GM12891 (cell line): ENCODE measurements around the gene PPP2R5D.

Source experiments
- DNase-seq: peaks from one replicate; pipeline ENCODE4 v3.0.0; 2011; ENCODE audit warnings: low spot score; ENCODE audit not compliant: insufficient read length
- FAIRE-seq: peaks from 2 replicates; lab custom pipeline; 2011; peaks lifted over from hg19 to GRCh38; lab: Jason Lieb, UNC
- PAX5 ChIP-seq: IDR thresholded peaks from 2 replicates; pipeline ENCODE4 v1.6.1; 2011; ENCODE audit warnings: low read length, moderate library complexity, mild to moderate bottlenecking; ENCODE audit not compliant: insufficient read depth, severe bottlenecking
- POLR2A ChIP-seq: IDR thresholded peaks from 2 replicates; pipeline ENCODE4 v1.6.1; 2011; ENCODE audit warnings: low read depth, low read length, control low read depth
- POLR2AphosphoS5 ChIP-seq: IDR thresholded peaks from 2 replicates; pipeline ENCODE4 v1.6.1; 2011; ENCODE audit warnings: low read depth, low read length, control low read depth
- POU2F2 ChIP-seq: IDR thresholded peaks from 2 replicates; pipeline ENCODE4 v1.6.1; 2011; ENCODE audit warnings: low read depth, mild to moderate bottlenecking, control low read depth, low read length, moderate library complexity
- SPI1 ChIP-seq: IDR thresholded peaks from 2 replicates; pipeline ENCODE4 v1.6.1; 2011; ENCODE audit warnings: low read depth, low read length, control low read depth
- TAF1 ChIP-seq: IDR thresholded peaks from 2 replicates; pipeline ENCODE4 v1.6.1; 2011; ENCODE audit warnings: low read depth, low read length, control low read depth

Gene PPP2R5D

GRCh38 chr6:43050981-43051380, 66.6 kb downstream of the PPP2R5D start:
- DNase-seq (no peak), FAIRE-seq (no peak)
- TF ChIP-seq POLR2A (no peak), TAF1 (no peak)

DNA sequence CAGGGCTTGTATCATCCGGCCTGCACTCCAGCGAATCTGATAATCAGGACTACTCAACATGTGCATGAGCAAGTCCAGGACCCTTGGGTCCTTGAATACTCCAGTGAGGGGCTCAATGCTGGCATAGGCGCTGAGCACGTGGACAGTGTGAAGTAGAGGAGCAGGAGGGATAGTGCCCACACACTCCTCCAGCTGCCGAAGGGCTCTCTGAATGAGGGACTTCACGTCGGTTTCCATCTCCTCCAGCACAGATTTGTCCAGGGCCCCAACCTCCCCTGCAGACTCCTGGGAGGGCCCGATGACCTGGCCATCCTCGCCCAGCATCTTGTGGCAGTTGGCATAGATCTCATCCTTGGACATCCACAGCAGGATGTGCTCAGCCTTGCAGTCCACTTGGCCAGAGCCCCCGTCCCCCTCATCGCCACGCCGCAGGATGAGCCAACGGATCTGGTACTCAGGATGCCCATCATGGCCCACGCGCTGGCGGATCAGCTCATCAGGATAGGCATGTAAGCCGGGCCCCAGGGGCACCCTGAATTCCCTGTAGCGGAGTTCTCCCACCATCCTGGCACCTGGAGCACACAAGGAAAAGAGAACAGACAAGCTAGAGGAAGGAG, 68.0 kb downstream of the PPP2R5D start:
- TF ChIP-seq POLR2AphosphoS5 (no peak), TAF1 (no peak), PAX5 (no peak), POU2F2 (no peak), SPI1 (no peak), POLR2A (no peak)
- no peak for DNase-seq
- no peak for FAIRE-seq

GRCh38 chr6:43052842-43053544, 68.6 kb downstream of the PPP2R5D start:
- peak; percentile 51 for DNase-seq
- FAIRE-seq, result no peak
- no peak for TF ChIP-seq POLR2A
- TF ChIP-seq TAF1, result no peak
- TF ChIP-seq SPI1, result no peak
- no peak for TF ChIP-seq PAX5
- no peak for TF ChIP-seq POLR2AphosphoS5
- TF ChIP-seq POU2F2, result no peak

DNA sequence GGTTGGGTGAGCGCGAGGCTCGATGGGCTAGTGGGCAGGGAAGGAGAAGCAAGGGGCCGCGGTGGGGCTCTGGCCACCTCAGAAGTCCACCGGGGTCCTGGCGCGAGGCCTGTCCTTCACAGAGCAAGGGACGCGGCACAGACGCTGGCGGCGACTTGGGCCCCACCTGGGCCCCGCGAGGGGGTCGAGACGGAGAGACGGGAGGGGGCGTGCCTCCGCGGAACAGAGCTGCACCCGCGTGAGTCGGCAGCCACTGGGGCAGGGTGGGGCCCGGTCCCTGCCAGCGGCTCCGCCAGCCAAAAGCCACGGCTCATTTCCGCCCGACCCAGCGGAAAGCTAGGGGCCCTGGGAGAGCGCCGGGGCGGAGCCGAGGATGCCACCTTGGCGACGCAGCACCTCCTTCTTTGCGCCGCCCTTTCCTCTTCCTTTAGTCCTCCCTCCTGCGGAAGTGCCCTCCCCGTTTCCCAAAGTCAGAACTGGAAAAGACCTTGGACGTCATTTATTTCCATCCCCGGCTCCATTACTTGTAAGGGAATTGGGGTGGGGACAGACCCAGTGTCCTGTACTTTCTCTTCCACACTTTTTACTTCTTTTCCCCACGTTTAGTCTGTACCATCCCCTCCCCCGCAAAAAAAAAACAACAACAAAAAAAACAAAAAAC, 69.3 kb downstream of the PPP2R5D start, which contains the start of gene CUL7:
Gene CUL7 (minus strand): TSS at position 307 of the 661 bp plus-strand sequence. CDS start 1,063 bp downstream, outside the sequence.
- peak; percentile 90 for FAIRE-seq
- DNase-seq, result peak; percentile 99
- TF ChIP-seq TAF1, result peak; percentile 69; the same call in 1 of the 2 replicates
- TF ChIP-seq PAX5, result peak; percentile 63
- TF ChIP-seq POLR2AphosphoS5, result peak; percentile 91
- TF ChIP-seq POLR2A, result peak; percentile 90
- peak; percentile 69 for TF ChIP-seq SPI1
- peak; percentile 85 for TF ChIP-seq POU2F2

DNA sequence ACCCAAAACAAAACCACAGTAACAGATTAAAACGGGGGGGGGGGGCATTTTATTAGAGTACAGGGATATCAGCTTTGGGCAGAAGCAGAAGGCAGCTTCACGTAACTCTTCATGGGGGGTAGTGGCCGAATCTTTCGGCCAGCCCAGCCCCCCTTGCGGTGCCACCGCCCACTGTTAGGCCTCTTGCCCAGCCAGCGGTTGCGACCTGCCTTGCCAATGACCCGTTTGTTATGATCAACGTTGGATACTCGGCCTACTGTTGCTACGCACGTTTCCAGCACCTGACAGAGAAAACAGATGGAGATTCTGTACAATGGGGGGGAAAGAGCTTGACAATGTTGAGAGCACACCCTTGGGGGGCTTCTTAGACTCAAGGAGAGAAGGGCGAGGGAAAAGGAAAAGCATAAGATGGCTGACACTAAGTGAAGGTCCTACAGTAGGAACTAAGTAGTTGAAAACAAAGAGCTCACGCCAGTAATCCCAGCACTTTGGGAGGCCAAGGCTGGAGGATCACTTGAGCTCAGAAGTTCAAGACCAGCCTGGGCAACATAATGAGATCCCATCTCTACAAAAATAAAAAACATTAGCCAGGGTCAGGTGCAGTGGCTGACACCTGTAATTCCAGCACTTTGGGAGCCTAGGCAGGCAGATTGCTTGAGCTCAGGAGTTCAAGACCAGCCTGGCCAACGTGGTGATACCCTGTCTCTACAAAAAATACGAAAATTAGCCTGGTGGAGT, 70.0 kb downstream of the PPP2R5D start:
- no peak for FAIRE-seq

DNA sequence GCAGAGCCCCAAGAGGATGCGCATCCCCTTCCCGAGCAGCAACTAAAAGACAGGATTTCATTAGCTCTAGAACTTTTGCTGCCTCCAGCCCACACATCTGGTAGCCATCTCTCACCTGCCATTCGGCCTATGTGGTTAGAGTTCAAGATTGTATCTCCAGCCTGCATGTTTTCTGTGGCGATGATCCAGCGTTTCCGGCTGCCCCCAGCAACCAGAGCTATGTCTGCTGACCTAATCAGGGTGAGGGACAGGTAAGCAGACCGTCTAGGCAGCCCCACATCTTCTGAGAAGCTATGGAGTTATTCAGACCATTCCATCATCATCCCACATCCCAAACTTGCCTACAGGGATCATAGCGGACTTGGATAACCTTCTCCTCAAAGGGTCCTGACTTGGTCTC, 71.6 kb downstream of the PPP2R5D start:
- DNase-seq (no peak), FAIRE-seq (no peak)
- TF ChIP-seq TAF1 (no peak), SPI1 (no peak), POLR2A (no peak), PAX5 (no peak), POU2F2 (no peak)

More for the DNA sequence above, 70.0 kb downstream of the PPP2R5D start:
- no peak for TF ChIP-seq POU2F2
- TF ChIP-seq POLR2A, result no peak
- no peak for TF ChIP-seq SPI1
- no peak for DNase-seq

GRCh38 chr6:43058531-43058930, 74.2 kb downstream of the PPP2R5D start:
- no peak for FAIRE-seq
- TF ChIP-seq POU2F2 (no peak), PAX5 (no peak), POLR2A (no peak), POLR2AphosphoS5 (no peak), TAF1 (no peak), SPI1 (no peak)
- no peak for DNase-seq

- FAIRE-seq, result peak; percentile 90
- DNase-seq, result peak; percentile 100
- TF ChIP-seq TAF1, result peak; percentile 72
- TF ChIP-seq POLR2AphosphoS5, result peak; percentile 86
- TF ChIP-seq POLR2A, result peak; percentile 88
- TF ChIP-seq SPI1, result no peak
- no peak for TF ChIP-seq PAX5
- TF ChIP-seq POU2F2, result no peak
Measured at GRCh38 chr6:43059168-43060033, 75.0 kb downstream of the PPP2R5D start, which contains the start of the genes KLC4 and MRPL2. Gene KLC4 (plus strand): TSS chr6:43059631. CDS start chr6:43061336, 1,705 bp downstream. Gene MRPL2 (minus strand): TSS chr6:43059434. CDS start chr6:43059381, 53 bp downstream.
